Measurements from ENCODE around the gene PSTK. TPM values are rescaled to one million over a fixed set of nuclear protein-coding genes. Genes with fewer than 3 reads are reported as not detected.

The PSTK gene
- total and polyA plus RNA-seq, 8 donors, result 1.4 to 3.1 (median 2.2) TPM

DNA sequence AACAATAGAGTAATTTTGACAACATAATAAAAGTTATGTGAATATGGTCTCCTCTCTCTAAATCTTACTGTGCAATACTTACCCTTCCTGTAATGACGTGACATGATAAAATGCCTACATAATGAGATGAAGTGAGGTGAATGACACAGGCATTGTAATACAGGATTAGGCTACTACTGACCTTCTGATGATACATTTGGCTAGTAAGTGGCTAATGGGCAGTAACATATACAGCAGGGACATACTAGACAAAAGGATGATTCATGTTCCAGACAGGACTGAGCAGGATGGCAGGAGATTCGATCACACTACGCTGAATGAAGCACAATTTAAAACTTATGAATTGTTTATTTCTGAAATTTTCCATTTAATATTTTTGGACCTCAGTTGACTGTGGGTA lies 30.9 kb upstream of the PSTK start:
- Histone ChIP-seq H3K27ac (no peak overlapping the region), H3K4me3 (no peak overlapping the region), H3K36me3 (no peaks in the 10 kb centered on the region), H3K9me3 (no peaks in the 10 kb centered on the region), H3K27me3 (no peaks in the 10 kb centered on the region), H3K4me1 (peaks cover 3 to 18% (median 9%) of the 10 kb centered on the region in 3 donors)
- ATAC-seq (no peak), DNase-seq (no peak), FAIRE-seq (no peak)
- WGBS, 2 donors, result 97% methylated on average over 3 of the region's 3 CpGs
- no peak for TF ChIP-seq CTCF (IDR thresholded peaks at IDR 0.05)
- intact Hi-C loops (cut with DNase I), result no loop called here

DNA sequence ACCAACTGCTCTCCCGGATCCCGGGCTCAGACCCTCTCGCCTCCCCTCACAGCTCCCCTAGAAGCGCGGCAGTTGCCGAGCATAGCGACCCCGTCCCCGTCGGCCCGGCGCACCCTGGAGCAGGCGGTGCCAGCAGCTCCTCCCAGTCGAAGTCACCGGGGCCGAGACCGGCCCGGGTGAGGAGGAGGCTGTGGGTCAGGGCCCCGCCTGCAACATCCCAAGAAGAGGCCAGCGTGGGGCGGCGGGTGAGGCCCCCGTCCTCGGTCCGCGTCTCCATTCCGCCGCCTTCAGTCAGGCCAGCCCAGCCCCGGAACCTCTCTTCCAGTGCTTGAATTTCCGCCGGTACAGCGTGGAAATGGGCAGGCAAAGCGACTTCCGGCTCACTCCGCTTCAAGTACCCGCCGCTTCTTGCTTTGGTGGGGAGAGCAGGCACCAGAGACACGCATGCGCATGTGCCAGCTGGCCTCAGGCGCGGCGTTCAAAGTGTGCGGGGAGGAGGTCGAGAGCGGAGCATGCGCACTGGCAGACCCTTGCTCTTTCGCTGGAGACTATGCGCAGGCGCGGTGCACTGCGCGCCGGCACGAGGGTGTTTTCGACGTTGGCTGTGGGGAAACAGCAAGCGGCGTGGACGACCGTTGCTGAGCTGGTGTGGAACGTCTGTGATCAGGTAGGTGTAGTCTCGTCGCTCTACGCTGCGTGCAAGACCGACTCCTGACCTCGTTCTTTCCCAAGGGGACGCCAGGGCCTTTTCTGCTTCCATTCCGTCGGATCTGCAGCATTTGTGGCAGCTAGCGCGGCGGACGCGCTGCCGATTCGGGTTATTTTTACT lies 26.1 kb upstream of the PSTK start, which contains the start of gene C10orf88:
Gene C10orf88, minus strand, starts transcription at position 326 of the 829 bp plus-strand sequence. Its CDS starts 49 bp downstream, at position 277.
- ATAC-seq (peak; percentile 97 to 99 (median 99)), DNase-seq (peak; percentile 96 to 100 (median 98)), FAIRE-seq (no peak)
- WGBS, 2 donors, result 5% methylated on average over 77 of the region's 77 CpGs
- no peaks in the 10 kb centered on the region for H3K27me3 ChIP-seq
- peak within 1 kb of the TSS; percentile 58 to 85 (median 72) for H3K4me3 ChIP-seq
- H3K27ac ChIP-seq, result peak within 1 kb of the TSS in 3 of 4 donors; percentile 10 to 53 (median 51)
- intact Hi-C loops (cut with DNase I), result no loop called here
- TF ChIP-seq CTCF (IDR thresholded peaks at IDR 0.05), result no peak
- H3K9me3 ChIP-seq, result no peaks in the 10 kb centered on the region
- peaks cover 3 to 18% (median 9%) of the 10 kb centered on the region in 3 donors for H3K4me1 ChIP-seq
- no peaks in the 10 kb centered on the region for H3K36me3 ChIP-seq

DNA sequence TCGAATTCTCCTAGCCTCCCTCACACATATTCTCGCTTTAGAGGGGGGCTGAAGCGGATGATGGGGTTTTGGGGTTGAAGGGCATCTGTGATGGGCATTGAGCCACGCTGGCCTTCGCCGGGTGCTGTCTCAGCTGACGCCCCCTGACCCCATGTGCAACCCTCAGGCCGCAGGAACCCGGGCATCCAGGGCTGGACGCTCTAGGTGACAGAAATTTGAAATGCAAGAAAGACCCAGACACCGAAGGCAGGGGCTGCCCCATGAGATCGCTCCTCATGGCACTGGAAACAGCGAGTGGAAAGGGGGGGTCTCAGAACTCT lies 25.5 kb upstream of the PSTK start:
- Histone ChIP-seq H3K4me3 (peak overlapping the region in 2 of 4 donors; percentile 78 to 85), H3K27ac (no peak overlapping the region), H3K9me3 (no peaks in the 10 kb centered on the region), H3K27me3 (no peaks in the 10 kb centered on the region), H3K36me3 (no peaks in the 10 kb centered on the region), H3K4me1 (peaks cover 3 to 18% (median 9%) of the 10 kb centered on the region in 3 donors)
- ATAC-seq, result no peak
- 66 to 67% methylated on average over 13 of the region's 13 CpGs for WGBS, 2 donors
- intact Hi-C loops (cut with DNase I), result no loop called here
- peak in 2 of 6 donors; percentile 25 to 43 for DNase-seq
- FAIRE-seq, result no peak
- no peak for TF ChIP-seq CTCF (IDR thresholded peaks at IDR 0.05)

DNA sequence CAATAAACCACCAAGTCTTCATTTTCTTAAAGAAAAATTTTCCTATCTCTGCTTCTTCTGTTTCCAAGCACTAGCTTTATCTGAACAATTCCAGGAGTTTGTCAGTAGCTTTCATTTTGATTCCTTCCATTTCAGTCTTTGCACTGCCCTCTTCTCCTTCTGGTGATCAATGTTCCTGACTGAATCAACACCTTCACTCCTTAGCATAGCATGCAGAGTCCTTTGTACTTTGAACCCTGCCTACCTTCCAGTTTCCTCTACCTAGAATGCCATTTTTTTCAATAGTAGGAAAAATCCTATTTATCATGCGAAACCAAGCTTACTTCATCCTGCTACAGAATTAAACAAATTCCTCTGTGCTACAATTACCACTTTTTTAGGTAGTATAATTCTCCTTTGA lies 24.3 kb upstream of the PSTK start:
- intact Hi-C loops (cut with DNase I), result no loop called here
- H3K36me3 ChIP-seq, result no peaks in the 10 kb centered on the region
- TF ChIP-seq CTCF (IDR thresholded peaks at IDR 0.05), result no peak
- DNase-seq (no peak), FAIRE-seq (no peak), ATAC-seq (no peak)
- WGBS, 2 donors, result 89 to 90% methylated on average over 1 of the region's 1 CpG
- H3K4me3 ChIP-seq, result no peak overlapping the region
- H3K4me1 ChIP-seq, result peaks cover 3 to 18% (median 9%) of the 10 kb centered on the region in 3 donors
- no peak overlapping the region for H3K27ac ChIP-seq
- no peaks in the 10 kb centered on the region for H3K27me3 ChIP-seq
- H3K9me3 ChIP-seq, result no peaks in the 10 kb centered on the region

GRCh38 chr10:122957474-122957873 lies 22.7 kb upstream of the PSTK start:
- H3K36me3 ChIP-seq, result no peaks in the 10 kb centered on the region
- H3K27me3 ChIP-seq, result no peaks in the 10 kb centered on the region
- no peak overlapping the region for H3K4me3 ChIP-seq
- intact Hi-C loops (cut with DNase I), result no loop called here
- H3K27ac ChIP-seq, result no peak overlapping the region
- FAIRE-seq (no peak), ATAC-seq (no peak), DNase-seq (no peak)
- WGBS, 2 donors, result 63 to 69% methylated on average over 5 of the region's 5 CpGs
- H3K4me1 ChIP-seq, result peaks cover 0 to 10% (median 4%) of the 10 kb centered on the region in 3 donors
- no peaks in the 10 kb centered on the region for H3K9me3 ChIP-seq
- no peak for TF ChIP-seq CTCF (IDR thresholded peaks at IDR 0.05)
